ENCODE measurements around the gene MSL1.

DNA sequence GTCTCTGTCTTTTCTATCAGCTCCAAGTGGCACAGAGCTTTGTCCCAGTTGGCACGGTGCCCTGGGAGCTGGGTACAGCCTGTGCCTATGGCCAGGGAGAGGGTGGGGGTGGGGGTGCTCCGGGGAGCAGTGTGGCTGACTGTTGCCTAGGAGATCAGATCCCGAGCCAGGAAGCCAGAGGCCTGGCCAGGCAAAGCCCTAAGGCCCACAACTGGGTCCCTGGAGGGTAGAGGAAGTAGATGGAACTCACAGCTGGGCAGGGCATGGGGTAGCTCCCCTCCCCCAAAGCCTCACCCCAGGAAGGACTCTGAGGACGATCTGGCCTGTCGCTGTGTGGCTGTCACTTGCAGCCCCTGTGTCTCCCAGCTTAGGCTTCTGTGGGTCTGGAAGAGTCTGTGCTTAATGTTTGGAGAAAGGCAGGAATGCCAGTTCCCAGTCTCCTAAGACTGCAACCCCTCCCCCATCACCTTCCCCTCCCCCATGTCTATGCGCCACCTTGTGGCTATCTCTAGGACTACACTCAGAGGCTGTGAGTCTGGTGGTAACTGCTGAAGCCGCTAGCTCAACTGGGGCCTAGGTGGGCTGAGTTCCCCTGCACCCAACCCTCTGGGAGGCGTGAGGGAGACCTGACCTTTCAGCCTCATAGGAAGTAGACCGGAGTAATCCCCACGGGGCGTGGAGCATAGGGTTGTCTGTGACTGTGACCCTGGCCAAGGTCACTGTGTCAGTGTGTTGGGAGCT lies 46.4 kb upstream of the MSL1 start:
- TF ChIP-seq, protein P1, sequence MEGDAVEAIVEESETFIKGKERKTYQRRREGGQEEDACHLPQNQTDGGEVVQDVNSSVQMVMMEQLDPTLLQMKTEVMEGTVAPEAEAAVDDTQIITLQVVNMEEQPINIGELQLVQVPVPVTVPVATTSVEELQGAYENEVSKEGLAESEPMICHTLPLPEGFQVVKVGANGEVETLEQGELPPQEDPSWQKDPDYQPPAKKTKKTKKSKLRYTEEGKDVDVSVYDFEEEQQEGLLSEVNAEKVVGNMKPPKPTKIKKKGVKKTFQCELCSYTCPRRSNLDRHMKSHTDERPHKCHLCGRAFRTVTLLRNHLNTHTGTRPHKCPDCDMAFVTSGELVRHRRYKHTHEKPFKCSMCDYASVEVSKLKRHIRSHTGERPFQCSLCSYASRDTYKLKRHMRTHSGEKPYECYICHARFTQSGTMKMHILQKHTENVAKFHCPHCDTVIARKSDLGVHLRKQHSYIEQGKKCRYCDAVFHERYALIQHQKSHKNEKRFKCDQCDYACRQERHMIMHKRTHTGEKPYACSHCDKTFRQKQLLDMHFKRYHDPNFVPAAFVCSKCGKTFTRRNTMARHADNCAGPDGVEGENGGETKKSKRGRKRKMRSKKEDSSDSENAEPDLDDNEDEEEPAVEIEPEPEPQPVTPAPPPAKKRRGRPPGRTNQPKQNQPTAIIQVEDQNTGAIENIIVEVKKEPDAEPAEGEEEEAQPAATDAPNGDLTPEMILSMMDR (IDR thresholded peaks at IDR 0.05 in 8 of 11, conservative IDR thresholded peaks at IDR 0.05 in 3 of 11): peak; percentile 85 to 96 (median 92)
- TF ChIP-seq POLR2A (IDR thresholded peaks at IDR 0.05) (no peak), POLR2AphosphoS5 (IDR thresholded peaks at IDR 0.05) (peak; percentile 34 to 54 (median 45))
